ENCODE results near the gene PLEKHA4. TPM values are rescaled to one million over a fixed set of nuclear protein-coding genes. Genes with fewer than 3 reads are reported as not detected.
A peak's percentile ranks its signal among the peaks of the same experiment; 100 is the strongest.
"Not testable (repeated sequence)": the region's sequence is repeated elsewhere in the genome, so short reads cannot be mapped to it uniquely, and the experiment has no call there.

PLEKHA4 gene
- total RNA-seq, 1 experiment from 2014 or later: 20.7 TPM

DNA sequence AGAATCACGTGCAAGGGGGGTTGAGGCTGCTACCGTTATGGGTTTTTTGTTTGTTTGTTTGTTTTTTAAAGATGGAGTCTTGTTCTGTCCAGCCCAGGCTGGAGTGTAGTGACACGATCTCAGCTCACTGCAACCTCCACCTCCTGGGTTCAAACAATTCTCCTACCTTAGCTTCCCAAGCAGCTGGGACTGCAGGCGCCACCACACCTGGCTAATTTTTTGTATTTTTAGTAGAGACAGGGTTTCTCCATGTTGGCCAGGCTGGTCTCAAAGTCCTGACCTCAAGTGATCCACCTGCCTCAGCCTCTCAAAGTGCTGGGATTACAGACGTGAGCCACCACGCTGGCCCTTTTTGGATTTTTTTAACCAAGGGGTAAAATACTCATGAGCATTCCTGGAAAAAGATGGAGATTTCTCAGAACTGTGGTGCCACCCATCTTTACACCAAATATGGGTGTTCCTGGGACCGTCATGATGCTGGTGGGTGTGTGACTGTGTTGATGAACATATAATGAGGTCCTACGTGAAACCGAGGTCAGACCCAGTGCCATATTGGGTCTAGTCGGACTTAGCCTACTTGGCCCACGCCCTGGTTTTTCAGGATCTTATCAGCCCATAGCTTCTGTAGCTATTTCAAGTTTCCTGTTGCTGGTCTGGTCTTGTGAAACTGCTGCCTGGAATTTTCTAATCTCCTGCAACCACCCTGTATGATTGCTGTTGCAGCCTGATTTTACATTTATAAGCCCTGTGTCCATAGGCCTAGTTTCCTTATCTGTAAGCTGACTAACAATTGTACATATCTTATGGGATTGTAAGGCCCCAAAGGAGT, 10.0 kb upstream of the PLEKHA4 start:
- no peak overlapping the region for H3K4me3 ChIP-seq (ENCODE audit: low read depth, low read length, poor library complexity, severe bottlenecking)
- intact Hi-C loops (cut with micrococcal nuclease; ENCODE audit: unreplicated experiment): loop anchor here (10.0 kb wide), 1 partner anchor 86 kb away; the partner anchor contains the start of gene FTL
- DNase-seq (ENCODE audit: low spot score): no peak
- H3K4me1 ChIP-seq (ENCODE audit: insufficient read depth, low read length, poor library complexity, severe bottlenecking): peaks cover 26% of the 10 kb centered on the region
- TF ChIP-seq EZH2 (IDR thresholded peaks at IDR 0.05; ENCODE audit: borderline replicate concordance, low read depth, low read length, poor library complexity, severe bottlenecking): no peak
- TF ChIP-seq, protein P1, sequence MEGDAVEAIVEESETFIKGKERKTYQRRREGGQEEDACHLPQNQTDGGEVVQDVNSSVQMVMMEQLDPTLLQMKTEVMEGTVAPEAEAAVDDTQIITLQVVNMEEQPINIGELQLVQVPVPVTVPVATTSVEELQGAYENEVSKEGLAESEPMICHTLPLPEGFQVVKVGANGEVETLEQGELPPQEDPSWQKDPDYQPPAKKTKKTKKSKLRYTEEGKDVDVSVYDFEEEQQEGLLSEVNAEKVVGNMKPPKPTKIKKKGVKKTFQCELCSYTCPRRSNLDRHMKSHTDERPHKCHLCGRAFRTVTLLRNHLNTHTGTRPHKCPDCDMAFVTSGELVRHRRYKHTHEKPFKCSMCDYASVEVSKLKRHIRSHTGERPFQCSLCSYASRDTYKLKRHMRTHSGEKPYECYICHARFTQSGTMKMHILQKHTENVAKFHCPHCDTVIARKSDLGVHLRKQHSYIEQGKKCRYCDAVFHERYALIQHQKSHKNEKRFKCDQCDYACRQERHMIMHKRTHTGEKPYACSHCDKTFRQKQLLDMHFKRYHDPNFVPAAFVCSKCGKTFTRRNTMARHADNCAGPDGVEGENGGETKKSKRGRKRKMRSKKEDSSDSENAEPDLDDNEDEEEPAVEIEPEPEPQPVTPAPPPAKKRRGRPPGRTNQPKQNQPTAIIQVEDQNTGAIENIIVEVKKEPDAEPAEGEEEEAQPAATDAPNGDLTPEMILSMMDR (conservative IDR thresholded peaks at IDR 0.05; ENCODE audit: low read depth, low read length): no peak
- ChIA-PET POLR2A (ENCODE audit: low non-redundant PET) (interaction anchor here (0.7 kb wide), 1 partner anchor 212 kb away, joined by 6 read pairs; no protein-coding TSS in a partner anchor), CTCF (interaction anchor here (0.6 kb wide), 1 partner anchor 145 kb away, joined by 7 read pairs; no protein-coding TSS in a partner anchor)
- no TSS peak for BruUV-seq (replicated peaks)
- H3K9me3 ChIP-seq (ENCODE audit: low read depth, low read length, poor library complexity, severe bottlenecking): no peaks in the 10 kb centered on the region
- H3K36me3 ChIP-seq (ENCODE audit: insufficient read depth, low read length, poor library complexity, severe bottlenecking): peaks cover 29% of the 10 kb centered on the region
- H3K27ac ChIP-seq (ENCODE audit: low read depth, low read length, poor library complexity, severe bottlenecking): no peak overlapping the region
- no peaks in the 10 kb centered on the region for H3K27me3 ChIP-seq (replicated peaks; ENCODE audit: insufficient read depth, low read depth, low read length, poor library complexity)

DNA sequence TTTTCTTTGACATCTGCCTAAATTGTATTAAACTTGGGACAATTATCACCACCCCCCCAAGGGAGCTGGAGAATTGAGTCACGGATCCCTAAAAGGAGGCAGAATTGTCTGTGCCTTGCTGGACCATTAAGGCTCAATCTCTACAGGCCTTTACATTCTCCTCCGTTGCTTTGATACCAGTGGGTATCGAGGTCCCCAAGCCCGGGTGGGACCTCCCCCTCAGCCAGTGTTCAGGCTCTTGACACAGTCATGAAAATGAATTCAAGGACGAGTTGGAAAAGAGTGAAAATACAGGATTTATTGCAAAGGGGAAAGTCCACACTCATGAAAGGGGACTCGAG, 9.4 kb upstream of the PLEKHA4 start:
- H3K27me3 ChIP-seq (replicated peaks; ENCODE audit: insufficient read depth, low read depth, low read length, poor library complexity): no peaks in the 10 kb centered on the region
- no TSS peak for BruUV-seq (replicated peaks)
- peaks cover 32% of the 10 kb centered on the region for H3K36me3 ChIP-seq (ENCODE audit: insufficient read depth, low read length, poor library complexity, severe bottlenecking)
- DNase-seq (ENCODE audit: low spot score): no peak
- no peaks in the 10 kb centered on the region for H3K9me3 ChIP-seq (ENCODE audit: low read depth, low read length, poor library complexity, severe bottlenecking)
- peaks cover 30% of the 10 kb centered on the region for H3K4me1 ChIP-seq (ENCODE audit: insufficient read depth, low read length, poor library complexity, severe bottlenecking)
- CTCF ChIA-PET: interaction anchor here (0.6 kb wide), 1 partner anchor 144 kb away, joined by 7 read pairs; no protein-coding TSS in a partner anchor
- TF ChIP-seq EZH2 (IDR thresholded peaks at IDR 0.05; ENCODE audit: borderline replicate concordance, low read depth, low read length, poor library complexity, severe bottlenecking): no peak
- TF ChIP-seq, protein P1 (conservative IDR thresholded peaks at IDR 0.05; ENCODE audit: low read depth, low read length): no peak
- intact Hi-C loops (cut with micrococcal nuclease; ENCODE audit: unreplicated experiment): loop anchor here (10.0 kb wide), 1 partner anchor 87 kb away; the partner anchor contains the start of gene FTL
- POLR2A ChIA-PET (ENCODE audit: low non-redundant PET): no interaction called here
- no peak overlapping the region for H3K27ac ChIP-seq (ENCODE audit: low read depth, low read length, poor library complexity, severe bottlenecking)
- no peak overlapping the region for H3K4me3 ChIP-seq (ENCODE audit: low read depth, low read length, poor library complexity, severe bottlenecking)

DNA sequence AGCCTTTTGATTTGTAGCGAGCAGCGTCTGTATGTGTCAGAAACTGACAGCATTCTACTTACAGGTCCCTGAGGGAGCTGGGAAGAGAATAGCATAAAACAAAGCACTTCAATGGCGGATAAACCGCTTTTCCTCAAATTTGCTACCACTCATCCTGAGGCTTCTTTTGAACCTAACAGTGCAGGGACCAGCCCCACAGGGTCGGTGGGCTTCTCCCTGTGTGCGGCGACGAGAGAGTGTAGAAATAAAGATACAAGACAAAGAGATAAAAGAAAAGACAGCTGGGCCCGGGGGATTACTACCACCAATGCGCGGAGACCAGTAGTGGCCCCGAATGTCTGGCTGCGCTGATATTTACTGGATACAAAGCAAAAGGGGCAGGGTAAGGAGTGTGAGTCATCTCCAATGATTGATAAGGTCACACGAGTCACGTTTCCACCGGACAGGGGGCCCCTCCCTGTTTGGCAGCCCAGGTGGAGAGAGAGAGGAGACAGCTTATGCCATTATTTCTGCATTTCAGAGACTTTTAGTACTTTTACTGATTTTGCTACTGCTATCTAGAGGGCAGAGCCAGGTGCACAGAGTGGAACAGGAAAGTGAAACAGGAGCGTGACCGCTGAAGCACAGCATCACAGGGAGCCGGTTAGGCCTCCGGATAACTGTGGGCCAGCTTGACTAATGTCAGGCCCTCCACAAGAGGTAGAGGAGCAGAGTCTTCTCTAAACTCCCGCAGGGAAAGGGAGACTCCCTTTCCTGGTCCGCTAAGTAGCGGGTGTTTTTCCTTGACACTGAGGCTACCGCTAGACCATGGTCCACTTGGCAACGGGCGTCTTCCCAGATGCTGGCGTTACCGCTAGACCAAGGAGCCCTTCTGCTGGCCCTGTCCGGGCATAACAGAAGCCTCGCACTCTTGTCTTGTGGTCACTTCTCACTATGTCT, 7.9 kb upstream of the PLEKHA4 start:
- Histone ChIP-seq H3K27ac (ENCODE audit: low read depth, low read length, poor library complexity, severe bottlenecking) (peak overlapping the region; percentile 99), H3K4me3 (ENCODE audit: low read depth, low read length, poor library complexity, severe bottlenecking) (peak overlapping the region; percentile 91), H3K4me1 (ENCODE audit: insufficient read depth, low read length, poor library complexity, severe bottlenecking) (peaks cover 30% of the 10 kb centered on the region), H3K36me3 (ENCODE audit: insufficient read depth, low read length, poor library complexity, severe bottlenecking) (peaks cover 32% of the 10 kb centered on the region)
- CTCF ChIA-PET: interaction anchor here (0.6 kb wide), 1 partner anchor 33 kb away, joined by 3 read pairs; no protein-coding TSS in a partner anchor
- not testable (repeated sequence) for BruUV-seq (replicated peaks); DNase-seq (ENCODE audit: low spot score); H3K9me3 ChIP-seq (ENCODE audit: low read depth, low read length, poor library complexity, severe bottlenecking); H3K27me3 ChIP-seq (replicated peaks; ENCODE audit: insufficient read depth, low read depth, low read length, poor library complexity)
- intact Hi-C loops (cut with micrococcal nuclease; ENCODE audit: unreplicated experiment): loop anchor here (10.0 kb wide), 1 partner anchor 88 kb away; the partner anchor contains the start of gene FTL
- POLR2A ChIA-PET (ENCODE audit: low non-redundant PET): interaction anchor here (0.6 kb wide), 1 partner anchor 24 kb away, joined by 3 read pairs; no protein-coding TSS in a partner anchor
